ENCODE data around the gene GNG8. TPM values are rescaled to one million over a fixed set of nuclear protein-coding genes. Genes with fewer than 3 reads are reported as not detected.

GNG8 gene
- total and polyA plus RNA-seq, 9 of the 15 experiments (the other 6 are each of a cell fraction or from before 2014, with no cell fraction given), result 1.3 TPM; not detected in 8

- TF ChIP-seq AFF1 (IDR thresholded peaks at IDR 0.05; ENCODE audit: low read depth in 1 of 2, partially characterized antibody in 2 of 2), result no peak
- TF ChIP-seq E2F4 (CRISPR knock-in tag; IDR thresholded peaks at IDR 0.05; ENCODE audit: low read depth), result no peak
- no peak for TF ChIP-seq STAT6 (CRISPR knock-in tag; IDR thresholded peaks at IDR 0.05)
- no peak for TF ChIP-seq DIDO1 (tag; IDR thresholded peaks at IDR 0.05; ENCODE audit: low read depth)
- 0 out of 2 replicates have a peak, but pooled peaks have one; percentile 8 for TF ChIP-seq NFE2 (IDR thresholded peaks at IDR 0.05; ENCODE audit: low read depth)
- TF ChIP-seq DDX20 (tag; IDR thresholded peaks at IDR 0.05; ENCODE audit: low read depth), result no peak
- TF ChIP-seq SMARCC2 (IDR thresholded peaks at IDR 0.05; ENCODE audit: low read depth), result no peak
- no peak for TF ChIP-seq ZNF174 (CRISPR knock-in tag; IDR thresholded peaks at IDR 0.05)
- TF ChIP-seq EGR1 (conservative IDR thresholded peaks at IDR 0.05), result no peak
- TF ChIP-seq SMAD1 (IDR thresholded peaks at IDR 0.05; ENCODE audit: low read depth, low read length, partially characterized antibody), result no peak
- TF ChIP-seq NFIC (IDR thresholded peaks at IDR 0.05), result no peak
- TF ChIP-seq PRDM10 (IDR thresholded peaks at IDR 0.05; ENCODE audit: partially characterized antibody), result no peak
- TF ChIP-seq SIN3A (IDR thresholded peaks at IDR 0.05; ENCODE audit: borderline replicate concordance in 2 of 2, control insufficient read depth in 1 of 2, low read depth in 2 of 2, low read length in 2 of 2), result no peak
- no peak for TF ChIP-seq MEIS2 (IDR thresholded peaks at IDR 0.05; ENCODE audit: partially characterized antibody)
- no peak for TF ChIP-seq ZNF165 (CRISPR knock-in tag; IDR thresholded peaks at IDR 0.05; ENCODE audit: borderline replicate concordance)
These were observed 2.9 kb downstream of the GNG8 start (continued) for GRCh38 chr19:46633130-46633529.

Measured in K562 (cell line).